ENCODE results near the gene COL4A6.
"Not testable (repeated sequence)": the region's sequence is repeated elsewhere in the genome, so short reads cannot be mapped to it uniquely, and the experiment has no call there.

Gene COL4A6

GRCh38 chrX:108438110-108438623 is at the start of gene COL4A6:
COL4A6 (minus strand) TSS chrX:108438422; CDS start chrX:108438196, 226 bp downstream.
- DNase-seq = no peak

- no peak for DNase-seq
These were observed 47.7 kb upstream of the COL4A6 start for GRCh38 chrX:108485960-108486359.

DNA sequence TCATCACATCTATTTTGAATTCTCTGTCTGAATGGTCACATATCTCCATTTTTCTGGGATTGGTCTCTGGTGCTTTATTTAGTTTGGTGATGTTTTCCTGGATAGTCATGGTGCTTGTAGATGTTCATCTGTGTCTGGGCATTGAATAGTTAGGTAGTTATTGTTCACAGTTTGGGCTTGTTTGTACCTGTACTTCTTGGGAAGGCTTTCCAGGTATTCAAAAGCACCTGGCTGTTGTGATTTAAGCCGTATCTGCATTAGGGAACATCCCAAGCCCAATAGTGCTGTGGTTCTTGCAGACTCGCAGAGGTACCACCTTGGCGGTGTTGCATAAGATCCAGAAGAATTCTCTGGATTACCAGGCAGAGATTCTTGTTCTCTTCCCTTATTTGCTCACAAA is 46.0 kb upstream of the COL4A6 start:
- DNase-seq = no peak

DNA sequence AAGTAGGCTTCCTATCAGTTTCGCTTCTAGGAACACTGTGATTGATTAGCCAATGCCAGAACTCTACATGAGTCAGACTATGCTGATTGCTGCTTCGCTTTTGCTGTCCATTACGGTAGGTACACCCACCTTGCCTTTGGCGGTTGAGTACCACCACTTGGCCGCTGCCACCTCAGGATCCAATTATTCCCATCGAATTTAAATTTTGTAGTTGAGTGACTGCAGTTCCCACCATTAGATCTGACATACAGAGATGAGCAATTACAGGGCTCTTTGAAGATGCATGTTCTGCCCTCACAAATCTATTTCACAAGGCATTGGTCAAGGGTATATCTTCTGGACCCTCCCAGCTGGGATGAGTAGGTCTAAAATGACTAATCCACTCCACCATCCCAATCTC is 43.3 kb upstream of the COL4A6 start:
- not testable (repeated sequence) for DNase-seq

DNA sequence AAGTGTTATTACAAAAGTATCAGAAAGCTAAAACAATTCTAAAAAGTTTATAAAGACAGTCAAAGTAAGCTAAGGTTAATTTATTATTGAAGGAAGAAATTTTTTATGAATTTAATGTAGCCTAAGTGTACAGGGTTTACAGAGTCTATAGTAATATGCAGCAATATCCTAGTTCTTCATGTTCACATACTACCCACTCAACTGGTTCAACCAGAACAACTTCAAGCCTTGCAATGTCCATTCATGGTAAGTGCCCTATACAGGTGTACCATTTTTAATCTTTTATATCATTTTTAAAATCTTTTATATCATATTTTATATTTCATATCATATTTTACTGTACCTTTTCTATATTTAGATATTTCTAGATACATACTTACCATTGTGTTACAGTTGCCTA is 35.8 kb upstream of the COL4A6 start:
- no peak for DNase-seq

DNA sequence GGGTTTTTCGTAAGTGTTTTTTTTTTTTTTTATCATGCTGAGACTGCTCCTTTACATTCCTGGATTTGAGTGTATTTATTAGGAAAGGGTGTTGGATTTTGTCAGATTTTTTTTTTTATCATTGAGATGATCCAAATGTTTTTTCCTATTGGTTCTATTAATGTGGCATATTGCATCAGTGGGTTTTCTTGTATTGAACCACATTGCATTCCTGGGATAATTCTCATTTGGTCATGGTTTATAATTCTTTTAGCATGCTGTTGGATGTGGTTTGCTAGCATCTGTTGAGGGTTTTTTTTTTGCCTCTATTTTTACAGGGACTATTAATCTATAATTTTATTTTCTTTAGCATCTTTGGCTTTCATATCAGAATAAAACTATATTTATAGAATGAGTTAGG is 30.3 kb upstream of the COL4A6 start:
- no peak for DNase-seq

DNA sequence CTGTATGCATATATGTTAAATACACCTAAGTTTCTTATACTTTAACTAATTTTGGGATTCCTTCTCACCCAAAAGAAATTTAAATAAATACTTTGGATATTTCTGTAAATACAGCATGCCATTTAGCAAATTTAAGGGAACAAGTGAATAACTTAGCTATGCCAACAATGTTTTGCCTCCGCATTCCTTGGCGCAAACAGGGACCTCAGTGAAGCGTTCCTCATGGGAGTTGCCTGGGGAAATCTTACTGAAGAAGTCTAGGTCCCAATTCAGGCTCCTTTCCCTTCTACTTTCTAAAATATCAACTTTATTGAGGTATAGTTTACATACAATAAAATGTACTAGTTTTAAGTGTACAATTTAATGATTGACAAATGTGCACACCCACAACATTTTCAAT is 26.4 kb upstream of the COL4A6 start:
- DNase-seq = no peak

GRCh38 chrX:108456971-108457477 is 18.8 kb upstream of the COL4A6 start:
- no peak for DNase-seq

DNA sequence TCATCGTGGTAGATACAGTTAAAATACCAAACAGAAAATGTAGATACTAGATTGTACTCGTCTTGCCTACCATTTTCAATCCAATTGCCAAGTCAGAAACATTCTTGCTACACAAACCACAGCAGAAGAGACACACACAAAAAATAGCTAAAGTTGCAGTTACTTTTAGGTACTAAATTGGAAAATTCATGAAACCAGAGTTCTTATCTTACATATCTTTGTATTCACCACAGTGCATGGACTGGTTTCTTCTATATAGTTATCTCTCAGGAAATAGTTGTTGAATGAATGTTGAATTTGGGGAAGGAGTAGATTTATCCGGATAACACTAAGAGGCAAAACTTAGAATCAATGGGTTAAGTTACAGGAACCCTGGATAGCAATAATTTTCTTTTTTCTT is 15.6 kb upstream of the COL4A6 start:
- no peak for DNase-seq

GRCh38 chrX:108447303-108447702 is 9.1 kb upstream of the COL4A6 start:
- DNase-seq = no peak

DNA sequence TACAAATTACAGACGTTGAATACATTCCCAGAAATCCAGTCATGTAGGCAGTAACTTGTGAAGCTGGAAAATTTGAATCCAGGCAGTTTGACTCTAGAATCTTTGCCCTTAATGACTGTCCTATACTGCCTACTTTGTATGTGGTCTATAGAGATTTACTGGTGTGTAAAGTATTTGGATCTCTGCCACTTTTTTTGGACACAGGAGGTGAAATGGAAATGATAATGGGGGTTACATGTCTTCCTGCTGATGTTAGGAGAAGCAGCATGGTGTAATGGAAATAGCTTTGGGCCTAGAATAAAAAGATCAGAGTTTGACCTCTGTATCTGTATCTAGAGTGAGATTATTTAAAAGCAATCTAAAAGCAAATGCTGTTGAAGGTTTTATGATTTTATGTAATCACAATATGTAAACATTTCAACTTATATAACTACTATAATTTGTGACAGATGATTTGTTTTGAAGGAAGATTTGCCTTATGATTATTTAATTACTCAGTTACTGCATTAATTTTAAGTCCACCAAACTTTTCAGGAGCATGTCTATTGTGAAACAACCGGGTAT is 4.8 kb upstream of the COL4A6 start:
- no peak for DNase-seq

DNA sequence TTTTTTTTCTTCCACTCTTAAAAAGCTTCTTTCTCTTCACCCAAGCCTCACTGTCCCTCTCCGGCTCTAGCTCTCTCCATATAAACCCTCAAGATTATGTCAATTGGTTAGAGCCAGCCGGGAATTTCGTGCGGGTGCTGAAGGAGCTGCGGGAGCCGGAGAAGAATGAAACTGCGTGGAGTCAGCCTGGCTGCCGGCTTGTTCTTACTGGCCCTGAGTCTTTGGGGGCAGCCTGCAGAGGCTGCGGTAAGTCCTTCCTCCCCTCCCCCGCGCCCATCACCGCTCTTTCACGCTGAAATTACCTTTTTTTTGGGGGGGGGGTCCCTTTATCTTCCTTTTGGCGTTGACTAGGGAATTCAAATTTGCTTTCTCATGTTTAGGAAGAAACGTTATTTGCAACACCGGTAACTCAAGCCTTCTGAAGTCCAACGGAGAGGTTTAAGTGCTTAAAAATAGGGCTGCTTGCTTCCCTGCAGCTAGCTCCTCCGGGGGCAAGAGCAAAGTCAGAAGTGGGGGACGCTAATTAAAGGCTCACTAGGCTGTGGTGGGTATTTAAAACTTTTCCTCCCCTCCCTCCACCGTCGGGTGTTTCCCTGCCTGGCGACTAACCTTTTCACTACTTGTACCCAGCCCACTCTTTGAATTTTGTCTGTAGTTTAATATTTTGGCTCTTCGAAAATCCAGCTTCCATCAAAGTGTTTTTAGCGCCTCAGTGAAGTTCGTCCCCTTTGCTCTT is 1.9 kb upstream of the COL4A6 start:
- DNase-seq = no peak

DNA sequence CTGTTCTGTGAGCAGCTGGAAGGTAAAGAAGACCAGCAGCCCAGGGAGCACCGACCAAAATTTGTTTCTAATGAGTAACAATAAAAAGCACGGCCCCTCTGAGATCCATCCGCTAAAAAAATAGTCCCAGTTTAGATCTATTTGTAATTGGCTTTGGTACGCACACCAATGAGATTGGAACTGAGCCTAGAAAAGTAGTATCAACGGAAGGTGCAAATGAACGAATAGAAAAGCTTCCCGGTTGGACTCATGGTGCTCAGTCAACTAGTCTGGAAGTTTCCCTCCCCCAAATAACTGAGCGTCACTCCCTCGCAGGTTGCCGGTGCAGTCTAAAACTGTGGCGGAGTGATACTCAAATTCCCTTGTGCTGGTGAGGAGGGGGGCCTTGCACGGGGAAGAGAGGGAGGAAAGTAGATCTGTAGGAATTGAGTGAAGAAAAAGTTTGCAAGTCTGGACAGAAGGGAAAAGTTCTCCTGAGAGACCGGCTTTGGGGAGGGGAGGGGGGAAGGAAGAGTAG is 1.3 kb upstream of the COL4A6 start, which contains the start of gene COL4A5:
Gene COL4A5, plus strand, starts transcription at position 413 of the 517 bp plus-strand sequence. CDS start 288 bp downstream, outside the sequence.
- no peak for DNase-seq

- DNase-seq = no peak
These were observed 693 bp downstream of the COL4A6 start for GRCh38 chrX:108437349-108438109.

DNA sequence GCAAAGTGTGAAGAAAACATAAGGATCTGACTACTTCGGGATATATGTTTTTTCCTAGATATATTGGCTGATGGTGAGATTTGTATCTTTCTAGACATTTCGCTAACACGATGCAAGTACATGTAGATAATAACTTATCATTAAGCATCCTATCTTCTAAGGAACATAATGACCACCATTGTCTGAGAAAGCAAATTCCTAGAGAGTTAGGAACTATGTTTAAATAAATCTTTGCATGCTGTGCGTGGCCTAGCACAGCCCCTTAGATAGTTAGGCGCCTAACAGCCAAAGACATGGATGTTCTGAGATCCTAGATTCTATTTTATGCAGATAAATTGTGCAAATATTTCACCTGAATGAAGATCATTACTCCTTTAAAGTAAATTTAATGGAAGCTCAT is 3.0 kb downstream of the COL4A6 start:
- DNase-seq = no peak

DNA sequence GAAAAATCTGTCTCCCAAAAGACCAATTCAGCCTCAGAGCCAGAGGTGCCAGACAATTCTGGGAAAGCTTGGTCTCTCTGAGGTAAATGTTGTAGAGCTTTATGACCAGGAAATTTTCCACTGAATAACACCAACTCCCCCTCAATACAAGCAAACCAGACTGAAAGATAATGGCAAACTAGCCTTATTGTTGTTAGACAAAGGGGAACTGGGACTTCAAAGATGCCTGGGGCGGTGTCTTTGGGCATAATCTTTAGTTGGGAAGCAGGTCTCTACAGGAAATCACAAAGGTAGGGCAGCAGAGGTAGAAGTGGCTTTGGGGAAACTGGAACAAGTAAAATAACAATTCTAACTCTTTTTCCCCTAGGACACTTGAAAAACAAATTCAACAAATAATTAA is 12.0 kb downstream of the COL4A6 start:
- DNase-seq = no peak

GRCh38 chrX:108420481-108420880 is 17.7 kb downstream of the COL4A6 start:
- no peak for DNase-seq

- no peak for DNase-seq
These were observed 18.8 kb downstream of the COL4A6 start for GRCh38 chrX:108419401-108419800.

- DNase-seq = no peak
These were observed 21.0 kb downstream of the COL4A6 start for GRCh38 chrX:108417257-108417656.

- no peak for DNase-seq
These were observed 22.3 kb downstream of the COL4A6 start for GRCh38 chrX:108415891-108416290.

DNA sequence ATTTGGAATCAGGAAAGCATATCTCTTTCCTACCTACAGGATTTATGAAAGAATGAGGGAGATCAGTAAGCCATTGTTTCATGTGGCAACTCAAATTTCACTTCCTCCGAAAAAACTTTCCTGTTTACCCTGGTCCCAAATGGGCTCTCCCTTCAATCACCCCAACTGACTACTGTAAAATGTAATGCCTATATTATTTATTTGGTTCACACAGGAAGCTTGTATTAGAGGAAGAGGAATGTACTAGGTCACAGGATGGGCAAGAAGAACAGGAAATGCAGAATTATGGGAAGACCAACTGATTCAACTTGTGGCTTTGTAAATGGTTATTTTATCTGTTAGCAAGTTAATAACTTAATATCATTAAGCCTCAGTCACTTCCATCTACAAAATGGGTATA is 23.1 kb downstream of the COL4A6 start:
- DNase-seq = no peak

DNA sequence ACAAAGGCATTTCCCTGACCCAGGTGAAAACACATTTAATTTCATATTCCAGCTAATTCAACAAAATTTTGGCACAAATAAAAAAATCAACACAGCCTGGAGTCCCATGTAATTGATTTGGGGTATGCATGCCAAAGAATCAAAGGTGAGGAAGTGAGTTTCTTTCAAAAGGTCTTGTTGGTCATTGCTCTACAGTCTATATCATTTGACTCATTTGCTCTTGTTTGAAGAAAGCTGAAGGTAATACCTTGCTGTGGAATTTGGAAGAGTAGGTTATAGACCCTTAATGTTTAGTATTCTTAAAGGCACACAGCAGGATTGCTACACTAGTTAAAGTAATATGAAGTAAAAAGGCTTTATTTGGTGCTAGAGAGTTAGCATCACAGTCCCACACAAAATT is 25.4 kb downstream of the COL4A6 start:
- no peak for DNase-seq

GRCh38 chrX:108399418-108400165 is 38.6 kb downstream of the COL4A6 start:
- no peak for DNase-seq
